ENCODE data around the gene ANXA8. TPM values are rescaled to one million over a fixed set of nuclear protein-coding genes. Genes with fewer than 3 reads are reported as not detected.

ANXA8 gene
- total RNA-seq, 1 experiment from 2014 or later: 0.22 TPM

DNA sequence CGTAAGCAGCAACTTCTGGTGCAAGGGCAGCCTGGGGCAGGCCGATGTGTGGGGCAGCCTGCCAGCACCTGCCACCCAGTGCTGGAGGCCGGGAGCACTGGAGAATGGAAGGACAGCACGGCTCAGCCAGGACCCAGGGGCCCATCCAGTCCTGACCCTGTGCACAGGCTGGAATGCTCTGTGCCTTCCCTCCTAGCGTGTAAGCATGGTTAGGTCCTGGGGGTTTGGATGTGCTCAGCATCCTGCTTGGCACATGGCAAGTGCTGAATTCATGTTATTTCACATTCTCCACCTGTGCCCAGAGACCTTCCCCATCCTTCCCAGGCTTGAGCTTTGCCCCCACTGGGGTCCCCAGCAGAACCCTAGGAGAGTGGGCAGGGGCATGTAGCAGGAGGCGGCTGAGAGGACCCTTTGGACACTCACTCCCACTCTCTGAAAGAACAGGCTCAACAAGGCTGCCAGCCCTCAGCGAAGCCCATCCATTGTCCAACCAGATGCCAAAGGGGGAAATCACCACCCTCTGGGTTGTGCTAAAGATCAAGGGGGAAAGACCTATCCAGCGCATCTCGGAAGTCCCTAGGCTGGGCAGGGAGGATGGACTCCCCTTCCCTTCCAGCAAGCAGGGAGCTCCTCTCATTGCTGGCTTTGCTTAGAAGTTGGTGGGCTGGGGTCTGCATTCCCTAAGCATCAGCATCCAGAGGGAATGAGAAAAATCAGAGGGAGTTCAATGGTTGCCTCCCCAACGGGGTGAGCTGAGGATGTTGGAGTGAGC lies 29.7 kb downstream of the ANXA8 start:
- no peak overlapping the region for H3K4me3 Mint-ChIP-seq
- H3T11ph ChIP-seq (ENCODE audit: low read length): no peak overlapping the region
- H2BK120ac ChIP-seq (ENCODE audit: low read depth, low read length, poor library complexity, severe bottlenecking): no peak overlapping the region
- no peaks in the 10 kb centered on the region for H4K20me1 ChIP-seq (ENCODE audit: control insufficient read depth, insufficient read depth, insufficient read length)
- no peak overlapping the region for H3K27ac ChIP-seq (ENCODE audit: insufficient read length, low read depth, low read length)
- H3K79me1 ChIP-seq (ENCODE audit: insufficient read depth, low read depth, low read length, poor library complexity, severe bottlenecking): no peaks in the 10 kb centered on the region
- no peak overlapping the region for H3K18ac ChIP-seq (ENCODE audit: insufficient read length, low read depth, low read length)
- no peak overlapping the region for H2BK5ac ChIP-seq (ENCODE audit: insufficient read length, low read length)
- H3K9me3 ChIP-seq (ENCODE audit: control insufficient read depth, low read depth, low read length): no peaks in the 10 kb centered on the region
- H3K56ac ChIP-seq (ENCODE audit: insufficient read length, low read depth, low read length): no peak overlapping the region
- H3K79me2 ChIP-seq (ENCODE audit: insufficient read depth, low read length): no peaks in the 10 kb centered on the region
- no peak overlapping the region for H3K23ac ChIP-seq (ENCODE audit: insufficient read length, low read depth, low read length)
- no peaks in the 10 kb centered on the region for H3K9me3 Mint-ChIP-seq
- no peak overlapping the region; the same call in 1 of the 2 replicates for H3K14ac ChIP-seq (ENCODE audit: insufficient read depth, low read length)
- no peaks in the 10 kb centered on the region for H3K27me3 ChIP-seq (ENCODE audit: insufficient read depth, low read length)
- H4K91ac ChIP-seq (ENCODE audit: insufficient read length, low read depth, low read length): no peak overlapping the region
- no peak overlapping the region for H2BK15ac ChIP-seq (ENCODE audit: low read depth, low read length)
- no peak overlapping the region for H2BK20ac ChIP-seq (ENCODE audit: low read depth, low read length, poor library complexity, severe bottlenecking)
- WGBS (ENCODE audit: extremely low coverage, insufficient read length, low lambda C conversion rate): no CpG with 5 or more reads among the region's 10 CpGs
- TF ChIP-seq, protein P1, sequence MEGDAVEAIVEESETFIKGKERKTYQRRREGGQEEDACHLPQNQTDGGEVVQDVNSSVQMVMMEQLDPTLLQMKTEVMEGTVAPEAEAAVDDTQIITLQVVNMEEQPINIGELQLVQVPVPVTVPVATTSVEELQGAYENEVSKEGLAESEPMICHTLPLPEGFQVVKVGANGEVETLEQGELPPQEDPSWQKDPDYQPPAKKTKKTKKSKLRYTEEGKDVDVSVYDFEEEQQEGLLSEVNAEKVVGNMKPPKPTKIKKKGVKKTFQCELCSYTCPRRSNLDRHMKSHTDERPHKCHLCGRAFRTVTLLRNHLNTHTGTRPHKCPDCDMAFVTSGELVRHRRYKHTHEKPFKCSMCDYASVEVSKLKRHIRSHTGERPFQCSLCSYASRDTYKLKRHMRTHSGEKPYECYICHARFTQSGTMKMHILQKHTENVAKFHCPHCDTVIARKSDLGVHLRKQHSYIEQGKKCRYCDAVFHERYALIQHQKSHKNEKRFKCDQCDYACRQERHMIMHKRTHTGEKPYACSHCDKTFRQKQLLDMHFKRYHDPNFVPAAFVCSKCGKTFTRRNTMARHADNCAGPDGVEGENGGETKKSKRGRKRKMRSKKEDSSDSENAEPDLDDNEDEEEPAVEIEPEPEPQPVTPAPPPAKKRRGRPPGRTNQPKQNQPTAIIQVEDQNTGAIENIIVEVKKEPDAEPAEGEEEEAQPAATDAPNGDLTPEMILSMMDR (conservative IDR thresholded peaks at IDR 0.05): no peak
- no peak overlapping the region for H4K8ac ChIP-seq (replicated peaks; ENCODE audit: insufficient read length, low read depth, low read length)
- no peaks in the 10 kb centered on the region for H3K4me1 ChIP-seq (ENCODE audit: insufficient read depth, low read length)
- H2AK5ac ChIP-seq (ENCODE audit: insufficient read length, low read length): no peak overlapping the region
- H3K27me3 Mint-ChIP-seq (ENCODE audit: low read depth): peaks cover 3% of the 10 kb centered on the region
- H2BK12ac ChIP-seq (ENCODE audit: insufficient read length, low read depth, low read length): no peak overlapping the region
- H4K5ac ChIP-seq (ENCODE audit: insufficient read length, low read depth, low read length): no peak overlapping the region
- H3K9ac ChIP-seq (ENCODE audit: extremely low read depth, insufficient read length, low read length): no peak overlapping the region
- H3K36me3 Mint-ChIP-seq (ENCODE audit: insufficient read depth in 1 of 3, low read depth in 3 of 3): no peaks in the 10 kb centered on the region
- no peak overlapping the region for H3K4ac ChIP-seq (ENCODE audit: low read depth, low read length)
- peaks cover 12 to 17% of the 10 kb centered on the region in 2 experiments for H3K4me1 Mint-ChIP-seq
- no peak overlapping the region for H3K27ac Mint-ChIP-seq
- DNase-seq: peak; percentile 26
- H3K23me2 ChIP-seq (ENCODE audit: insufficient read length, low read depth, low read length, poor library complexity, severe bottlenecking): no peaks in the 10 kb centered on the region
- no peak overlapping the region for H3K4me2 ChIP-seq (ENCODE audit: insufficient read depth, insufficient read length, low read length)
- H2AFZ ChIP-seq (ENCODE audit: low read length): no peak overlapping the region
